ENCODE measurements around the gene HDAC3.

The HDAC3 gene

DNA sequence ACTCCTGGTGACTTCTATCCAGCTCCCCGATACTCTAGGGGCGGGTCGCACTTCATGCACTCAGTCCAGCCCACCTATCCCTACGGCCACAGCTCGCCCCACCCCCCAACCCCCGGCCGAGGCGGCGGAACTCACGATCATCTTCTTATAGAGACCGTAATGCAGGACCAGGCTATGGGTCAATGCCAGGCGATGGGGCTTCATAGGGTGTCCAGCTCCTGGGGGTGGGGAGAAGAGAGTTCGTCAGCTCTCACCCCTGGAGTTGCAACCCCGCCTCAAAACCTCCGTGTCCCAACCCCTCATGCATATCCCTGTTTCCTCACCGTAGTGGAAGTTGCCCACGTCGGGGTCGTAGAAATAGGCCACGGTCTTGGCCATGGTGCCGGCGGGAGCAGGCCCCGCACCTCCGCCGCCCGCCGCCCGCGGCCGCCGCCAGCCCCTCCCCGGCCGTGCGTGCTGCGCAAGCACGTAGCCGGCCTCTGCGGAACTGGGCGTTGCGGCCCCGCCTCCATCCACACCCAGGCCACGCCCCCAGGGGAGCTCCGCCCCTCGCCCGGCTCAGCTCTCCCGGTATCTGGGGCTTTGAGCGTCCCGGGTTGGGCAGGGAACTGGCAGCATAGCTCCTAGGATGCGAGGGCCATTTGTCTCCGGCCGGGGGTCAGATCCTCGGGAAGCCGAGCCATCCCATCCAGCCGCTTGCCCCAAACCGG lies at the start of gene HDAC3, which contains the start of gene RELL2:
Gene HDAC3, minus strand, starts transcription at position 437 of the 710 bp plus-strand sequence. Its CDS starts 59 bp downstream, at position 378.
Gene RELL2, plus strand, starts transcription at position 585 of the 710 bp plus-strand sequence. CDS start 1,229 bp downstream, outside the sequence.
- peak within 1 kb of the TSS; percentile 98 for H3K4me3 ChIP-seq (ENCODE audit: low read depth, low read length)
- peak; percentile 61 for DNase-seq (ENCODE audit: low read depth)
- in situ Hi-C loops (cut with HindIII; ENCODE audit: low sequenced_read_pairs), result no loop called here
- TF ChIP-seq, protein P1, sequence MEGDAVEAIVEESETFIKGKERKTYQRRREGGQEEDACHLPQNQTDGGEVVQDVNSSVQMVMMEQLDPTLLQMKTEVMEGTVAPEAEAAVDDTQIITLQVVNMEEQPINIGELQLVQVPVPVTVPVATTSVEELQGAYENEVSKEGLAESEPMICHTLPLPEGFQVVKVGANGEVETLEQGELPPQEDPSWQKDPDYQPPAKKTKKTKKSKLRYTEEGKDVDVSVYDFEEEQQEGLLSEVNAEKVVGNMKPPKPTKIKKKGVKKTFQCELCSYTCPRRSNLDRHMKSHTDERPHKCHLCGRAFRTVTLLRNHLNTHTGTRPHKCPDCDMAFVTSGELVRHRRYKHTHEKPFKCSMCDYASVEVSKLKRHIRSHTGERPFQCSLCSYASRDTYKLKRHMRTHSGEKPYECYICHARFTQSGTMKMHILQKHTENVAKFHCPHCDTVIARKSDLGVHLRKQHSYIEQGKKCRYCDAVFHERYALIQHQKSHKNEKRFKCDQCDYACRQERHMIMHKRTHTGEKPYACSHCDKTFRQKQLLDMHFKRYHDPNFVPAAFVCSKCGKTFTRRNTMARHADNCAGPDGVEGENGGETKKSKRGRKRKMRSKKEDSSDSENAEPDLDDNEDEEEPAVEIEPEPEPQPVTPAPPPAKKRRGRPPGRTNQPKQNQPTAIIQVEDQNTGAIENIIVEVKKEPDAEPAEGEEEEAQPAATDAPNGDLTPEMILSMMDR (IDR thresholded peaks at IDR 0.05; ENCODE audit: low read depth, low read length, missing control alignments), result no peak

DNA sequence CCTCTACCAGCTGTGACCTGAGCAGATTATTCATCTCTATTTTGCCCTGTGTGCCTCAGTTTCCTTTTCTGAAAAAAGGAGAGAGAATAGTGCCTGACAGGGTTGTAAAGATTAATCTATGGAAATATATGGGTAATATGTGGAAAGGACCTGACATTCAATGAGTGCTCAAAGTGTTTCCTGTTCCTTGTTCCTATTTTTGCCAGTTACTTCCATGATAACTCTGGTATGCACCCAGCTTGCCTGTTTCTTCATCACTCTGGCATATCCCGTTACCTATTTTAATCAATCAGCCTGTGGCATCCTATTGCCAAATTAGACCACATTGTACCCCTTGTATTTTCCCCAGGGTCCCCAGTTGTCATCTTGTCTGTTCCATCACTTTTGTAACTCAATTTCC lies 48.9 kb upstream of the HDAC3 start:
- in situ Hi-C loops (cut with HindIII; ENCODE audit: low sequenced_read_pairs), result no loop called here
- no peak for DNase-seq (ENCODE audit: low read depth)
- TF ChIP-seq, protein P1 (IDR thresholded peaks at IDR 0.05; ENCODE audit: low read depth, low read length, missing control alignments), result no peak
- H3K4me3 ChIP-seq (ENCODE audit: low read depth, low read length), result no peak overlapping the region

DNA sequence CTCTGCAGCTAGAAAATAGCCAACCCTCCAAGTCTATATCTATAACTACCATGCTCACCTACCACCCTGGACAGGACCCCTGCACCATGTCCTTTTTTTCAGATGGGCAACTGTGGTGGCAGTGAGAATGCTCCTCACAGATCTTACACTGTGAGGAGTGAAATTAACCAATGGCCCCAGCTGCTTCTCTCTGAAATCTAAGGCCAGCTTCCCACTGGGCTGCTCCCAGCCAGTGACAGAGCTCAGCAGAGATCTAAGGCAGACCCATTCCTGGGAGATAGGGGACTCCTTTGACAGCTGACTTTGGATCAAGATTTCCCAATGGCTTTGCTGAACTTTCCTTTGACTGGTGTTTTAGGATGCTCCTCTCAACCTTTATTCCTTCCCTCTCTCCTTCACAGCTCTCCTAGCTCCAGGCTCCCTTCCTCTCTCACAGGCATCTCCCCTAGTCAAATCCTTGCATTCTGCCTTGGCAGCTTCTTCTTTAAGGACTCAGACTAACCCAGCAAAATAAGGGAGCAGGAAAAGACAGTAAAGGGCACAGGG lies 47.0 kb upstream of the HDAC3 start:
- in situ Hi-C loops (cut with HindIII; ENCODE audit: low sequenced_read_pairs), result loop anchor here (5.0 kb wide), 1 partner anchor 49 kb away; no protein-coding TSS in a partner anchor
- no peak overlapping the region for H3K4me3 ChIP-seq (ENCODE audit: low read depth, low read length)
- DNase-seq (ENCODE audit: low read depth), result no peak
- TF ChIP-seq, protein P1 (IDR thresholded peaks at IDR 0.05; ENCODE audit: low read depth, low read length, missing control alignments), result no peak

DNA sequence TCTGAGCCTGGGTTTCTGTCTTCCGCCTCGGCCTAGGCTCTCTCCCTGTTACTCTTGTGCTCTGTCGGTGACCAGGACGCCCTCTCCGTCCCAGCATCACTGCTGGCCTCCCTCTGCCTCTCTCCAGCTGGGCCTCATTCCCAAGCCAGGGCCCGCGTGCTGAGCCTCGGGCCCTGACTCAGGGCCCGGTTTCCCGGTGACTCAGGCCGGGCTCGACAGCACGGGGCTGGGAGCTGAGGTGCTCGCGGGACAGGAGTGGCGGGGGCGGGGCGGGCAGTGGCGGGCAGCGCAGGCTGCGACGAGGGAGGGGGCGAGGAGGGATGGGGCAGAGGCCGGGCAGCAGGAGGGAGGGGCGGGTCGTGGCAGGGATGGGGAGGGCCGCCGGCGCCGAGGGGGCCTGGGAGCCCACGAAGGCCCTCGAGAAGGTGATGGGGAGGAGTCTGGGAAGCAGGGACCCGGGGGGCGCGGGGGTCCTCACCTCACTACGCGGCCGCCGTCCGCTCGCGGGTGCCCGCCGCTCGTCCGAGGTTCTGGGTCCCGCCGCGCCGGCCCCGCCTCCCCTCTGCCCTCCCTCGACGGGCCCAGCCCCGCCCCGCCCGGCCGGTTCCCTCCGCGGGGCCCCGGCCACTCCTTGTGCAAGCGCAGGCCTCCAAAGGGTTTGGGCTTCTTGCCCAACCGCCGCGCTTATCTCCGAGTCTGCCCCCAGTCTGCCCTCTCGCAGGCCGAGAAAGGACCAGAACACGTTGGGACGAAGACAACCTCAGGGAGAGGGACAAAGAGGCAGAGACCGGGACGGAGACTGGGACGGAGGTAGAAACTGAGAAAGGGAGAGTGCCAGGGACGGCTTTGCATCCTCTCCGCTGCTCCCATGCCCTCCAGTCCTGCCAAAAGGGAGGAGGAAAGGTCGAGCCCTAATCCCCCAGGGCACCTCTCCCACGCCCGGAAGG lies 45.3 kb upstream of the HDAC3 start, which contains the start of gene ARAP3:
Gene ARAP3, minus strand, starts transcription at position 536 of the 947 bp plus-strand sequence. CDS start 1,744 bp downstream, outside the sequence.
- DNase-seq (ENCODE audit: low read depth), result no peak
- TF ChIP-seq, protein P1 (IDR thresholded peaks at IDR 0.05; ENCODE audit: low read depth, low read length, missing control alignments), result no peak
- peak within 1 kb of the TSS; percentile 32 for H3K4me3 ChIP-seq (ENCODE audit: low read depth, low read length)
- in situ Hi-C loops (cut with HindIII; ENCODE audit: low sequenced_read_pairs), result loop anchor here (5.0 kb wide), 1 partner anchor 50 kb away; no protein-coding TSS in a partner anchor

DNA sequence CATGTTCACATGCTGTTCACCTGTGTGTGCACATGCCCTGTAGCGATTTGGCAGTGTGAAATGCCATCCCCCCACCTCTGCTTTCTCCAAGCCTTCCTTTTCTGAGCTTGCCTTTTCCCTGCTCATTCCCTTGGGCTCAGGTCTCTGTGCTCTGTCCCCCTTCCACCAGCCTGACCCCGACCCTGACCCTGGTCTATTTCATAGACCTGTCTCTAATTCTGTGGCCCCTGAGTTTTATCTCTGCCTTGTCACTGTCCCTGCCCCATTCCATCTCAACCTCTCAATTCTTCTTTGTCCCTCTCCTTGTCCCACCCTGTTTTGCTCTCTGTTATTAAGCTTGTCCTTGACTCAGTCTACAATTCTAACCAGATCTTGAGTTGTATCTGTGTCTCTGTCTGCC lies 44.6 kb upstream of the HDAC3 start:
- TF ChIP-seq, protein P1 (IDR thresholded peaks at IDR 0.05; ENCODE audit: low read depth, low read length, missing control alignments), result no peak
- H3K4me3 ChIP-seq (ENCODE audit: low read depth, low read length), result peak overlapping the region; percentile 32
- DNase-seq (ENCODE audit: low read depth), result no peak
- in situ Hi-C loops (cut with HindIII; ENCODE audit: low sequenced_read_pairs), result loop anchor here (5.0 kb wide), 1 partner anchor 51 kb away; no protein-coding TSS in a partner anchor

DNA sequence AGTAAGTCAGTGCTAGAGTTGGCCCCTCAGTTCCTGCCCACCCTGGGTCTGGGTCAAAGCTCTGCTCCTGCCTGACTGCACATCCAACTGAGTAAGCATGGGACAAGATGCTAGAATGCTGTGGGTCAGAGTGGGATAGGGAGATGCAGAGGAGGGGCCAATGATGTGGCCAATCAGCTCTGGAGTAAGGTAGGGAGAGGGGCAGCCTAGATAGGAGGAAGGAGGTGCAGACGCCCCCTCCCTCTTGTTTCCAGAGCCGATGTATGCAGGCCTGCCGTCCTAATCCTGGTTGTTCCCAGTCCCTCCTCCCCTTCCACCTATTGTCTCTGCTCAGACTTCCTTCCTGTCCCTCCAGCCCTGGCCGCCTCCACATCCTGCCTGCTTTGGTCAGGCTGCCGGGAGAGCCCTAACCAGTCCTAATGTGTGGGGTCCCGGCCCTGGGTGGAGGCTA lies 44.1 kb upstream of the HDAC3 start:
- in situ Hi-C loops (cut with HindIII; ENCODE audit: low sequenced_read_pairs), result loop anchor here (5.0 kb wide), 1 partner anchor 52 kb away; no protein-coding TSS in a partner anchor
- TF ChIP-seq, protein P1 (IDR thresholded peaks at IDR 0.05; ENCODE audit: low read depth, low read length, missing control alignments), result no peak
- no peak for DNase-seq (ENCODE audit: low read depth)
- peak overlapping the region; percentile 32 for H3K4me3 ChIP-seq (ENCODE audit: low read depth, low read length)
